ENCODE data around the gene P3H2.

P3H2 gene

GRCh38 chr3:190005343-190006113 is 115.2 kb downstream of the P3H2 start:
- DNase-seq (ENCODE audit: low read depth): no peak
- in situ Hi-C loops (cut with HindIII; ENCODE audit: low sequenced_read_pairs): no loop called here

GRCh38 chr3:190004656-190005055 is 116.0 kb downstream of the P3H2 start:
- no peak for DNase-seq (ENCODE audit: low read depth)
- in situ Hi-C loops (cut with HindIII; ENCODE audit: low sequenced_read_pairs): no loop called here
- TF ChIP-seq CTCF (IDR thresholded peaks at IDR 0.05; ENCODE audit: low read depth, low read length, missing control alignments): no peak
- no peak overlapping the region for H3K4me3 ChIP-seq (ENCODE audit: low read depth, low read length)

More at GRCh38 chr3:190005343-190006113, 115.2 kb downstream of the P3H2 start:
- TF ChIP-seq CTCF (IDR thresholded peaks at IDR 0.05; ENCODE audit: low read depth, low read length, missing control alignments): no peak
- no peak overlapping the region for H3K4me3 ChIP-seq (ENCODE audit: low read depth, low read length)

- in situ Hi-C loops (cut with HindIII; ENCODE audit: low sequenced_read_pairs): no loop called here
- no peak overlapping the region for H3K4me3 ChIP-seq (ENCODE audit: low read depth, low read length)
- no peak for TF ChIP-seq CTCF (IDR thresholded peaks at IDR 0.05; ENCODE audit: low read depth, low read length, missing control alignments)
- peak; percentile 57 for DNase-seq (ENCODE audit: low read depth)
Measured at GRCh38 chr3:190003681-190004123, 117.0 kb downstream of the P3H2 start.

GRCh38 chr3:190003068-190003467 is 117.6 kb downstream of the P3H2 start:
- DNase-seq (ENCODE audit: low read depth): no peak
- no peak for TF ChIP-seq CTCF (IDR thresholded peaks at IDR 0.05; ENCODE audit: low read depth, low read length, missing control alignments)
- no peak overlapping the region for H3K4me3 ChIP-seq (ENCODE audit: low read depth, low read length)
- in situ Hi-C loops (cut with HindIII; ENCODE audit: low sequenced_read_pairs): no loop called here

- no peak for DNase-seq (ENCODE audit: low read depth)
- H3K4me3 ChIP-seq (ENCODE audit: low read depth, low read length): no peak overlapping the region
- TF ChIP-seq CTCF (IDR thresholded peaks at IDR 0.05; ENCODE audit: low read depth, low read length, missing control alignments): no peak
- in situ Hi-C loops (cut with HindIII; ENCODE audit: low sequenced_read_pairs): no loop called here
Measured at GRCh38 chr3:190001426-190001825, 119.3 kb downstream of the P3H2 start.

GRCh38 chr3:190000861-190001196 is 119.9 kb downstream of the P3H2 start:
- no peak for DNase-seq (ENCODE audit: low read depth)
- TF ChIP-seq CTCF (IDR thresholded peaks at IDR 0.05; ENCODE audit: low read depth, low read length, missing control alignments): no peak
- in situ Hi-C loops (cut with HindIII; ENCODE audit: low sequenced_read_pairs): no loop called here
- H3K4me3 ChIP-seq (ENCODE audit: low read depth, low read length): no peak overlapping the region
